SK-N-SH treated with all-trans-retinoic acid at 6 μM for 48 hours (cell line): ENCODE results near the gene TMEM151A.

Source experiments
- ATAC-seq: fragments of 200-7000 bp; cut with Tn5 transposase; 3 replicates; pipeline ENCODE4 v1.9.1; 2020; ENCODE audit warnings: mild to moderate bottlenecking, moderate library complexity
- ARNTL ChIP-seq: fragments of 450-650 bp; formaldehyde crosslinking; IDR thresholded peaks from 2 replicates; pipeline ENCODE4 v1.5.0; 2020; ENCODE audit warnings: low read depth, mild to moderate bottlenecking, moderate library complexity, borderline replicate concordance
- BACH2 ChIP-seq: fragments of 250-450 bp; sonication (Bioruptor Pico); IDR thresholded peaks from 2 replicates; pipeline ENCODE4 v1.9.0; 2021; ENCODE audit warnings: mild to moderate bottlenecking, borderline replicate concordance
- CSDC2 ChIP-seq: fragments of 250-450 bp; sonication (Bioruptor Pico); IDR thresholded peaks from 2 replicates; pipeline ENCODE4 v1.5.0; 2020; ENCODE audit warnings: mild to moderate bottlenecking, moderate library complexity
- CSRNP3 ChIP-seq: fragments of 250-450 bp; sonication (Bioruptor Pico); IDR thresholded peaks from 2 replicates; pipeline ENCODE4 v1.5.1; 2021; ENCODE audit warnings: mild to moderate bottlenecking, moderate library complexity
- ESRRG ChIP-seq: fragments of 250-450 bp; sonication (Bioruptor Pico); IDR thresholded peaks from 2 replicates; pipeline ENCODE4 v1.6.1; 2021; ENCODE audit warnings: mild to moderate bottlenecking
- GLIS3 ChIP-seq: fragments of 250-450 bp; sonication (Bioruptor Pico); IDR thresholded peaks from 2 replicates; pipeline ENCODE4 v1.5.0; 2020; ENCODE audit warnings: mild to moderate bottlenecking, moderate library complexity
- ISL1 ChIP-seq: fragments of 250-450 bp; sonication (Bioruptor Pico); IDR thresholded peaks from 2 replicates; pipeline ENCODE4 v2.1.2; 2022; ENCODE audit warnings: mild to moderate bottlenecking, moderate library complexity
- OSR1 ChIP-seq: fragments of 250-450 bp; sonication (Bioruptor Pico); IDR thresholded peaks from 2 replicates; pipeline ENCODE4 v1.8.0; 2022; ENCODE audit warnings: moderate library complexity, mild to moderate bottlenecking, inconsistent platforms
- POU6F1 ChIP-seq: fragments of 250-450 bp; sonication (Bioruptor Pico); IDR thresholded peaks from 2 replicates; pipeline ENCODE4 v1.8.0; 2021; ENCODE audit warnings: low read depth, mild to moderate bottlenecking, moderate library complexity, borderline replicate concordance
- PPARA ChIP-seq: fragments of 250-450 bp; sonication (Bioruptor Pico); IDR thresholded peaks from 2 replicates; pipeline ENCODE4 v1.5.0; 2020; ENCODE audit warnings: mild to moderate bottlenecking, borderline replicate concordance
- RARB ChIP-seq: fragments of 250-450 bp; sonication (Bioruptor Pico); IDR thresholded peaks from 2 replicates; pipeline ENCODE4 v1.8.0; 2021; ENCODE audit warnings: mild to moderate bottlenecking, moderate library complexity
- SNAI2 ChIP-seq: fragments of 250-450 bp; sonication (Bioruptor Pico); IDR thresholded peaks from 2 replicates; pipeline ENCODE4 v1.5.0; 2020; ENCODE audit warnings: mild to moderate bottlenecking, moderate library complexity
- TCF4 ChIP-seq: fragments of 250-450 bp; sonication (Bioruptor Pico); IDR thresholded peaks from 2 replicates; pipeline ENCODE4 v1.8.0; 2021; ENCODE audit warnings: mild to moderate bottlenecking, moderate library complexity, borderline replicate concordance
- TOX ChIP-seq: fragments of 250-450 bp; sonication (Bioruptor Pico); IDR thresholded peaks from 2 replicates; pipeline ENCODE4 v1.8.0; 2021; ENCODE audit warnings: mild to moderate bottlenecking, moderate library complexity, borderline replicate concordance
- TSHZ2 ChIP-seq: fragments of 250-450 bp; sonication (Bioruptor Pico); IDR thresholded peaks from 2 replicates; pipeline ENCODE4 v1.5.0; 2020; ENCODE audit warnings: mild to moderate bottlenecking, moderate library complexity
- ZFP3 ChIP-seq: fragments of 250-450 bp; sonication (Bioruptor Pico); IDR thresholded peaks from 2 replicates; pipeline ENCODE4 v1.5.0; 2020; ENCODE audit warnings: mild to moderate bottlenecking, moderate library complexity
- ZFP30 ChIP-seq: fragments of 450-650 bp; formaldehyde crosslinking; IDR thresholded peaks from 2 replicates; pipeline ENCODE4 v1.5.0; 2022; ENCODE audit warnings: mild to moderate bottlenecking, moderate library complexity
- ZNF565 ChIP-seq: fragments of 450-650 bp; formaldehyde crosslinking; conservative IDR thresholded peaks from 2 replicates; pipeline ENCODE4 v1.5.0; 2020; ENCODE audit warnings: low read depth, mild to moderate bottlenecking, moderate library complexity
- ZNF70 ChIP-seq: fragments of 450-650 bp; formaldehyde crosslinking; IDR thresholded peaks from 2 replicates; pipeline ENCODE4 v1.5.0; 2020; ENCODE audit warnings: mild to moderate bottlenecking, moderate library complexity
- ZNF8 ChIP-seq: fragments of 450-650 bp; formaldehyde crosslinking; IDR thresholded peaks from 2 replicates; pipeline ENCODE4 v1.5.0; 2020; ENCODE audit warnings: mild to moderate bottlenecking, moderate library complexity
- TF ChIP-seq, protein P1 (sequence below): fragments of 250-450 bp; sonication (Bioruptor Pico); IDR thresholded peaks from 2 replicates; pipeline ENCODE4 v1.8.0; 2020; ENCODE audit warnings: mild to moderate bottlenecking, moderate library complexity, borderline replicate concordance
- TF ChIP-seq, protein P2 (sequence below): fragments of 250-450 bp; sonication (Bioruptor Pico); IDR thresholded peaks from 2 replicates; pipeline ENCODE4 v1.5.1; 2020; ENCODE audit warnings: low read depth, mild to moderate bottlenecking, moderate library complexity

The TMEM151A gene

GRCh38 chr11:66271816-66272215 is 19.9 kb upstream of the TMEM151A start:
- TF ChIP-seq TSHZ2 (CRISPR knock-in tag) (no peak), TCF4 (no peak), RARB (CRISPR knock-in tag) (no peak), ZNF8 (CRISPR knock-in tag) (no peak), ZNF70 (CRISPR knock-in tag) (no peak), PPARA (no peak), ARNTL (CRISPR knock-in tag) (no peak), ISL1 (no peak), ZFP30 (CRISPR knock-in tag) (no peak), ZFP3 (CRISPR knock-in tag) (no peak)
- TF ChIP-seq, protein P1, sequence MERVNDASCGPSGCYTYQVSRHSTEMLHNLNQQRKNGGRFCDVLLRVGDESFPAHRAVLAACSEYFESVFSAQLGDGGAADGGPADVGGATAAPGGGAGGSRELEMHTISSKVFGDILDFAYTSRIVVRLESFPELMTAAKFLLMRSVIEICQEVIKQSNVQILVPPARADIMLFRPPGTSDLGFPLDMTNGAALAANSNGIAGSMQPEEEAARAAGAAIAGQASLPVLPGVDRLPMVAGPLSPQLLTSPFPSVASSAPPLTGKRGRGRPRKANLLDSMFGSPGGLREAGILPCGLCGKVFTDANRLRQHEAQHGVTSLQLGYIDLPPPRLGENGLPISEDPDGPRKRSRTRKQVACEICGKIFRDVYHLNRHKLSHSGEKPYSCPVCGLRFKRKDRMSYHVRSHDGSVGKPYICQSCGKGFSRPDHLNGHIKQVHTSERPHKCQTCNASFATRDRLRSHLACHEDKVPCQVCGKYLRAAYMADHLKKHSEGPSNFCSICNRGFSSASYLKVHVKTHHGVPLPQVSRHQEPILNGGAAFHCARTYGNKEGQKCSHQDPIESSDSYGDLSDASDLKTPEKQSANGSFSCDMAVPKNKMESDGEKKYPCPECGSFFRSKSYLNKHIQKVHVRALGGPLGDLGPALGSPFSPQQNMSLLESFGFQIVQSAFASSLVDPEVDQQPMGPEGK, result no peak
- no peak for ATAC-seq

DNA sequence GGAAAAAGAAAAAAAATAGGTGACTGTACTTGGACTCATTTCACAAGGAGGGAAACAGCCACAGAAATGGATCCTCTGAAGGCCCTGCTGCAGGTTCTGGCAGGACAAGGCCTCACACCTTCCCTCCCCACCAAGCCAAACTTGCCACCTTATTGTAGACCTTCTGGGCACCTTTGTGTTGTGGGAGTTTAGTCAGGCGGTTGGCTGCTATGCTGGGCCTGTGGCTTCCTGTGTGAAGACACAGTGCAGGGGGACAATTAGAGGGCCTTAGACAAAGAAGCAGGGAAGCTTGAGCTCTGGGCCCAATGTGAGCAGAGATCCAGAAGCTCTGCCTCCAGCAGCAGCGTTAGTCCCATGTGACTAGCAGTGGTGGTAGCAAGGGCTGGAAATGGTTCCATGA is 19.1 kb upstream of the TMEM151A start:
- ATAC-seq, result no peak
- no peak for TF ChIP-seq ARNTL (CRISPR knock-in tag)
- no peak for TF ChIP-seq CSDC2 (CRISPR knock-in tag)
- TF ChIP-seq PPARA, result no peak
- TF ChIP-seq, protein P2, sequence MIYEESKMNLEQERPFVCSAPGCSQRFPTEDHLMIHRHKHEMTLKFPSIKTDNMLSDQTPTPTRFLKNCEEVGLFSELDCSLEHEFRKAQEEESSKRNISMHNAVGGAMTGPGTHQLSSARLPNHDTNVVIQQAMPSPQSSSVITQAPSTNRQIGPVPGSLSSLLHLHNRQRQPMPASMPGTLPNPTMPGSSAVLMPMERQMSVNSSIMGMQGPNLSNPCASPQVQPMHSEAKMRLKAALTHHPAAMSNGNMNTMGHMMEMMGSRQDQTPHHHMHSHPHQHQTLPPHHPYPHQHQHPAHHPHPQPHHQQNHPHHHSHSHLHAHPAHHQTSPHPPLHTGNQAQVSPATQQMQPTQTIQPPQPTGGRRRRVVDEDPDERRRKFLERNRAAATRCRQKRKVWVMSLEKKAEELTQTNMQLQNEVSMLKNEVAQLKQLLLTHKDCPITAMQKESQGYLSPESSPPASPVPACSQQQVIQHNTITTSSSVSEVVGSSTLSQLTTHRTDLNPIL (CRISPR knock-in tag), result no peak
- no peak for TF ChIP-seq POU6F1 (CRISPR knock-in tag)
- TF ChIP-seq TCF4, result no peak
- no peak for TF ChIP-seq BACH2 (CRISPR knock-in tag)
- no peak for TF ChIP-seq RARB (CRISPR knock-in tag)
- TF ChIP-seq ESRRG (CRISPR knock-in tag), result no peak
- TF ChIP-seq OSR1, result no peak
- TF ChIP-seq ZNF565 (CRISPR knock-in tag), result no peak

- ATAC-seq, result no peak
- TF ChIP-seq ZNF565 (CRISPR knock-in tag) (no peak), BACH2 (CRISPR knock-in tag) (no peak), ZFP30 (CRISPR knock-in tag) (no peak), CSDC2 (CRISPR knock-in tag) (no peak), OSR1 (no peak), RARB (CRISPR knock-in tag) (no peak), ESRRG (CRISPR knock-in tag) (no peak)
- TF ChIP-seq, protein P2 (CRISPR knock-in tag), result no peak
- TF ChIP-seq, all 23 proteins: peak for 0
Observed at GRCh38 chr11:66274219-66274618, 17.5 kb upstream of the TMEM151A start.

GRCh38 chr11:66275396-66275795 is 16.3 kb upstream of the TMEM151A start:
- ATAC-seq, result no peak
- no peak for TF ChIP-seq TOX
- no peak for TF ChIP-seq ZNF70 (CRISPR knock-in tag)
- TF ChIP-seq OSR1, result no peak
- TF ChIP-seq SNAI2, result no peak
- no peak for TF ChIP-seq GLIS3 (CRISPR knock-in tag)
- no peak for TF ChIP-seq CSRNP3 (CRISPR knock-in tag)
- TF ChIP-seq, protein P1, result no peak
- no peak for TF ChIP-seq TCF4
- no peak for TF ChIP-seq CSDC2 (CRISPR knock-in tag)
- no peak for TF ChIP-seq ISL1
- TF ChIP-seq, all 23 proteins: peak for 0
